ENCODE data around the gene NUP214. TPM values are rescaled to one million over a fixed set of nuclear protein-coding genes. Genes with fewer than 3 reads are reported as not detected.
"Not testable (repeated sequence)": the region's sequence is repeated elsewhere in the genome, so short reads cannot be mapped to it uniquely, and the experiment has no call there.

Gene NUP214
- polyA plus RNA-seq, 4 donors: 44.5 to 61.3 (median 50.6) TPM

DNA sequence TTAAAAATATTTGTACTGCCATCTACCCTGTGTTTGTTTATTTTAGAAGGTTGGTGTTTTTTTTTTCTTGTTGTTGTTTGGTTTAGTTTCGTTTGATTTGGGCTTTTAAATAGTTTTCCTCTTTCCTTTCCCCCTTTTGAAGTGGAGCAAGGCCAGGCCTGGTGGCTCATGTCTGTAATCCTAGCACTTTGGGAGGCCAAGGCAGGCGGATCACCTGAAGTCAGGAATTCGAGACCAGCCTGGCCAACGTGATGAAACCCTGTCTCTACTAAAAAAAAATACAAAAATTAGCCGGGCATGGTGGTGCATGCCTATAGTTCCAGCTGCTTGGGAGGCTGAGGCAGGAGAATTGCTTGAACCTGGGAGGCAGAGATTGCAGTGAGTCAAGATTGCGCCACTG, 65.6 kb downstream of the NUP214 start:
- DNase-seq (ENCODE audit: low read depth in 4 of 4, low spot score in 3 of 4): not testable (repeated sequence)

DNA sequence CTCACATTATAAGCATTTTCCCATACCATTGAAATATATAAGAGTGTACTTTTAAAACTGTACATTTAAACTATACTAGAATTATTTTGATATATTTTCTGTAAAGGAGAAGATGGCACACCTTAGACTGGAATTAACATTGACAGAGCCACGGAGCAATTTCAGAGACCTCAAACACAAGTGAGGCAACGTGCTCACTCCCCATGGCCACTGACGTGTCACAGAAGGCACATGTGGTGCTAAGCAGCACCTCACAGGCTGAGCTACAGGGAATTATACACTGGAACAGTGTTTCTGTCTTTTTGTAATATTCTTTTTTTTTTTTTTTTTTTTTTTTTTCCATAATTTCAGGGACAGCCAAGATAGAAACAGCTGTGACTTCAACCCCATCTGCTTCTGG, 66.5 kb downstream of the NUP214 start:
- no peak for DNase-seq (ENCODE audit: low read depth in 4 of 4, low spot score in 3 of 4)

DNA sequence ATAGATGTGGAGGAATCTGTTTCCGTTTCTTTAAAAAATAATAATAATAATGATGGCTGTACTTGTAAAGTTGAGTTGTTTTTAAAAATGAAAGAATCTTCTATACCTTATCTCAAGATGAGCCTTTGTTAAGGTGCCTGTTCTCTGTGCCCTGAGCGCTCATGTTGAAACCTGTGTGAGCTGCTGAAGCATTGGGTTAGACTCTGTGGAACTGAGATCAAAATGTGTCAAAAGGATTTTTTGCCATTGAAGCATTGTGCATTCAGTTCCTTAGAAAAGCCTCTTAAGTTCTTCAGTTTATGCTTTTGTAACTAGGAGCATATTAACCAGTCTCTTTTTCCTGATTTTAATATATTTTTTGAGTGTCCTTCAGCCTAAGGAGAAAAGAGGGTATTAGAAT, 67.7 kb downstream of the NUP214 start:
- no peak for DNase-seq (ENCODE audit: low read depth in 4 of 4, low spot score in 3 of 4)

DNA sequence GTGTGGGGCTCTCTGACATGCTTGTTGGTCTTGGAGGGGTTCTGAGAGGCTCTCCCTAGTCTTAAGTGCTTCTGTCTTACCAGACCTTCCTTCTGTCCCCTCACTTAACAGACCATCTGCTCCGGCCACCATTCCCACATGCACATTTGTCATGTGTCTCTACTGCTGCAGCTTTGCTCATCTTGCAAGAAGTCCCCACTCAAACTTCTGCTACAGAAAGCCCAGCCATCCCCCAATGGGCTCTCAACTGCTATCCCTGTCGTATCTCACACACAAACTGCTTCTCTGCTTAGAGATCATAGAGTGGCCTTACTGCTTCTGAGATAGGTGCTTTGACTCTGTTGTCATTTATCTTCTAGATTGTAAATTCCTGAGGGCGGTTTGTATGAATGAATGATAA, 69.4 kb downstream of the NUP214 start:
- no peak for DNase-seq (ENCODE audit: low read depth in 4 of 4, low spot score in 3 of 4)

DNA sequence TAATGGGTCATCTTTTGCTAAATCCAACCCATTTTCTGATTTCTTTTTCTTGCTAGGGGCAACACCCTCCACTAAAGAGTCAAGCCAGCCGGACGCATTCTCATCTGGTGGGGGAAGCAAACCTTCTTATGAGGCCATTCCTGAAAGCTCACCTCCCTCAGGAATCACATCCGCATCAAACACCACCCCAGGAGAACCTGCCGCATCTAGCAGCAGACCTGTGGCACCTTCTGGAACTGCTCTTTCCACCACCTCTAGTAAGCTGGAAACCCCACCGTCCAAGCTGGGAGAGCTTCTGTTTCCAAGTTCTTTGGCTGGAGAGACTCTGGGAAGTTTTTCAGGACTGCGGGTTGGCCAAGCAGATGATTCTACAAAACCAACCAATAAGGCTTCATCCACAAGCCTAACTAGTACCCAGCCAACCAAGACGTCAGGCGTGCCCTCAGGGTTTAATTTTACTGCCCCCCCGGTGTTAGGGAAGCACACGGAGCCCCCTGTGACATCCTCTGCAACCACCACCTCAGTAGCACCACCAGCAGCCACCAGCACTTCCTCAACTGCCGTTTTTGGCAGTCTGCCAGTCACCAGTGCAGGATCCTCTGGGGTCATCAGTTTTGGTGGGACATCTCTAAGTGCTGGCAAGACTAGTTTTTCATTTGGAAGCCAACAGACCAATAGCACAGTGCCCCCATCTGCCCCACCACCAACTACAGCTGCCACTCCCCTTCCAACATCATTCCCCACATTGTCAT, 72.0 kb downstream of the NUP214 start:
- no peak for DNase-seq (ENCODE audit: low read depth in 4 of 4, low spot score in 3 of 4)

DNA sequence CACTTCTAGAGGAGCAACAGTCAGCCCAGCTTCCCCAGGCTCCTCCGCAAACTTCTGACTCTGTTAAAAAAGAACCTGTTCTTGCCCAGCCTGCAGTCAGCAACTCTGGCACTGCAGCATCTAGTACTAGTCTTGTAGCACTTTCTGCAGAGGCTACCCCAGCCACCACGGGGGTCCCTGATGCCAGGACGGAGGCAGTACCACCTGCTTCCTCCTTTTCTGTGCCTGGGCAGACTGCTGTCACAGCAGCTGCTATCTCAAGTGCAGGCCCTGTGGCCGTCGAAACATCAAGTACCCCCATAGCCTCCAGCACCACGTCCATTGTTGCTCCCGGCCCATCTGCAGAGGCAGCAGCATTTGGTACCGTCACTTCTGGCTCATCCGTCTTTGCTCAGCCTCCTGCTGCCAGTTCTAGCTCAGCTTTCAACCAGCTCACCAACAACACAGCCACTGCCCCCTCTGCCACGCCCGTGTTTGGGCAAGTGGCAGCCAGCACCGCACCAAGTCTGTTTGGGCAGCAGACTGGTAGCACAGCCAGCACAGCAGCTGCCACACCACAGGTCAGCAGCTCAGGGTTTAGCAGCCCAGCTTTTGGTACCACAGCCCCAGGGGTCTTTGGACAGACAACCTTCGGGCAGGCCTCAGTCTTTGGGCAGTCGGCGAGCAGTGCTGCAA, 72.8 kb downstream of the NUP214 start:
- DNase-seq (ENCODE audit: low read depth in 4 of 4, low spot score in 3 of 4): no peak

DNA sequence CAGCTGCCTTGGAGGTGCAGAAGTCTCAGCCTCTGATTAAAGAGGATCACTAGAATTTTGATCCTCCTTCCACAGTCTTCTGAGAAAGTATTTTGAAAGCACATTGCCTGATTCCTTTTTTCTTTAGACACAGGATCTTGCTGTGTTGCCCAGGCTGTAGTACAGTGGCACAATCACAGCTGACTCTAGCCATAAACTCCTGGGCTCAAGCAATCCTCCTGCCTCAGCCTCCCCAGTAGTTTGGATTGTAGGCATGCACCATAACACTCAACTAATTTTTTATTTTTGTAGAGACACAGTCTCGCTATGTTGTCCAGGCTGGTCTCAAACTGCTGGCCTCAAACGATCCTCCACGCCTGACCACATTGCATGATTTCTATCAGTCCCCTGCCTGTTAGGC, 76.5 kb downstream of the NUP214 start:
- no peak for DNase-seq (ENCODE audit: low read depth in 4 of 4, low spot score in 3 of 4)

DNA sequence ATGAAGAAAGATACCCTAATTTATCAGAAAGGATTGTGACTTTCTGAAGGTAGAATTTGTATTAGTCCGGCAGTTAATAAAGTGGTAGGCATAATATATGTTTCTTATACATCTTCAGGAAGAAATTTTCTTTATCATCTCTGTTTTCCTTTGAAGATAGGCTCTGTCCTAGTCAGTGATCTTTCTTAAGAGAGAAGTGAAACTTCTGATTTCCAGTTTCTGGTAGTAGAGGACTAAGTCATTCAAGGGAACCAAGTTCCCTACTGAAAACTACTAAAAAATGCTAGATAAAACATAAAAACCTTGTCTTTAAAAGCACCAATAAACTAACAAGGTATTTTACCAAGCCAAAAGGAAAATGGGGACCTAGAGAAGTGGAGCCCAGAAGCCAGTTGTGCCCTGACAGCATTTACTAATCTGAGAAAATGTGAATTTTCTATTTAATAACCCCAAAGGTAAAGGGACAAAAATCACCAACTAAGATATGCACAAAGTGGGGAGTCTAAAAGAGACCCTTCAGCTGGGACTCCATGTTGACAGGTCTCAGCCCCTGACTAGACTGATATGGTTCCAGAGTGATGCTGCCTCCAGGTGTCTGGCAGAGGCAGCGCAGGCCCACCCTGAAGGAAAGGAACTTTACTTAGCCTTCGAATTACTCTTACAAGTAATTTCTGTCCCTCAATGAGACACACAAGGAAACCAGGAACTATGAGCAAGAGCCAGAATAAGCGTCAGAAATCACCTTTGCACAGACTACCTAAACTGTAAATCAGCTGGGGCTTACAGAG, 78.2 kb downstream of the NUP214 start:
- no peak for DNase-seq (ENCODE audit: low read depth in 4 of 4, low spot score in 3 of 4)

DNA sequence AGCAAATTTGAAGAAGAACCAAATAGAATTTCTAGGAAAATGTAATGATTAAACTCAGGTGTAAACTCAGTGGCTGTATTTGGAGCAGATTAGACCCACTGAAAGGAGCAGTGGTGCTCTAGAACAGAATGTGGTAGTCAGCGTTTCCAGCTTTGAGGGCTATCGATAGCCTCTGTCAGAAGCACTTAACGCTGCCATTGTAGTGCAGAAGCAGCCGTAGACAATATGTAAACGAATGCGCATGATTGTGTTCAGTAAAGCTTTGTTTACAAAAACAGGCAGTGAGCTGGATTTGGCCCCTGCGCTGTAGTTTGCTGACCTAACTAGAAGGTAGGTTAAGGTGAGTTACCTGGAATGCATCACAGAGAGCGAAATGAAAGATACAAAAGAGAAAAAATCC, 78.9 kb downstream of the NUP214 start:
- no peak for DNase-seq (ENCODE audit: low read depth in 4 of 4, low spot score in 3 of 4)

DNA sequence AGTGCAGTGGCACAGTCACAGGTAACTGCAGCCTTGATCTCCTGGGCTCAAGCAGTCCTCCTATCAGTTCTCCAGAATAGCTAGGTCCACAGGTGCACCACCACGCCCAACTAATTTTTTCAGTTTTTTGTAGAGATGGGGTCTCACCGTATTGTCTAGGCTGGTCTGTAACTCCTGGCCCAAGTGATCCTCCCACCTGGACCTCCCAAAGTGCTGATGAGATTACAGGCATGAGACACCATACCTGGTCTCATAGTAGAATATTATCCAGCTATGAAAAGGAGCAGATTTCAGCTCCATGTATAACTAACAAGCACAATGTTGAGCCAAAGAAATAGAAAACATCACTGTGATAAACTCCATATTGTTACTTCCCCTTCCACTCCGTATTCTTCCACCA, 81.1 kb downstream of the NUP214 start:
- no peak for DNase-seq (ENCODE audit: low read depth in 4 of 4, low spot score in 3 of 4)

DNA sequence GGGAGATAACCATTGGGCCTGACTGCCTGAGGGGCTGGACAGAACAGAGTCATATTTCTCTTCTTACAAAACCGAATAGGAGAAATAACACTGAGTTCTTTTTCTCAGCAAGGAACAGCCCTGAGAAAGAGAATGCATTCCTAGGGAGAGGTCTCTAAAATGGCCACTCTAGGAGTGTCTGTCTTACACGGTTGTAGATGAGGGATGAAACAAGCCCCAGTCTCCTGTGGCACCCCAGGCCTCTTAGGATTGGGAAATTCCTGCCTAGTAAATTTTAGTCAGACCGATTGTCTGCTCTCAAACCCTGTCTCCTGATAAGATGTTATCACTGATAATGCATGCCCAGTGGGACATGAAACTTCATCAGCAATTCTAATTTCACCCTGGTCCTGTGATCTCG, 86.5 kb downstream of the NUP214 start:
- DNase-seq (ENCODE audit: low read depth in 4 of 4, low spot score in 3 of 4): not testable (repeated sequence)

DNA sequence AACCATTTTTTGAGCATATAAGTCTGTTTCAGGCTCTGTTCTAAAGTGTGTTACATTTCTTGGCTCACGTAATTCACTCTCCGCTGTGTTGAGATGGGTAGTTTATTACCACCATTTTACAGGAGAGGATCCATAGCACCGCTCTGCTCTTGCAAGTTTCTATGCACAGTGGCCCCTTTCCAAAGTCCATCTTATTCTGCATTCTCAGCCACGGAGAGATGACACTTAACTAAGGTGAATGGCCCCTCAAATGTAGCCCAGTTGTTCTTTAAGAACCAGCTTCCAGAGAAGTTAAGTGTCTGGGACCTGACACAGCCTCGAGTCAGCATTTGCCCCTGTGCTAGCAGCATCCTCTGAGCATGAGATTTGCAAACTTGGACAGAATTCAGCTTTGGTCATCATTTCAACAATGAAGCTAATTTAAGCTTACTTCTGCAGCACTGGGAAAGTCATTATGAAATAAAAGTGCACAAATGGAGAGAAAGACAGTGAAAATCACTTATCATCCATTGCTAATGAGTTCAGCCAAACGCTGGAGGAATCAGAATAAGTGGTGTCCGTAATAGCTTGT, 89.0 kb downstream of the NUP214 start:
- no peak for DNase-seq (ENCODE audit: low read depth in 4 of 4, low spot score in 3 of 4)

DNA sequence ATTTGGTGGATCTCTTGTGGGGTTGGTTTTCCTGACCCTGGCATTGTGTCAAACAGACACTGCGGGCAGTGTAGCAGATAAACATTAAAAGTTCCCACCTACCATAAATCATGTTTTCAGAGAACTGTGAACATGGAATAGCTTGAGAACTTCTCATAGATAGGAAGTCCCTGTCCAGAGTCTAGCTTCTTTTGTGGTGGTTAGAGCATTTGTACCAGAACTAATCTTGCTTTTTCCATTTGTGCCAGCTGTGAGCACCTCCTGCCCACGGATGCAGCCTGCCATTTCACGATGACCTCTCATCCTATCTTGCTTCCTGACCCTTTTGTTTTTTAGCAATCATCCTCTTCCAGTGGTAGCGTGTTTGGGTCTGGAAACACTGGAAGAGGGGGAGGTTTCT, 89.5 kb downstream of the NUP214 start:
- no peak for DNase-seq (ENCODE audit: low read depth in 4 of 4, low spot score in 3 of 4)

DNA sequence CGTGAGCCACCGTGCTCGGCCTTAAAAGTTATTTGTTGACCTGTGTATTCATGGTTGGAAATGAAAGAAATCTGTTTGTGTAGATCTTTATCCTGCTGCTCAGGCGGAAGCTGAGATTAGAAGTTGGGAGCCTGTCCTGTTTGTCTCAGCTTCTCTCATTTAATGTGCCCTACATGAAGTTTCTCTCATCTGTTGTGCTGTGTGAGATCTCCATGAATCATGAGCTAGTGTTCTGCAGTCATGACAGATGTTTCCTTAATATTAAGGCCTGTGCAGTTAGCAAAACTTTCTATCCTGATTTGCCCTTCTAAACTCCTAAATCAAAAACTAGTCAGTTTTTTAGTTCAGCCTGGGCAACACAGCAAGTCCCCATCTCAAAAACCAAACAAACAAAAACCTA, 91.4 kb downstream of the NUP214 start:
- DNase-seq (ENCODE audit: low read depth in 4 of 4, low spot score in 3 of 4): no peak

DNA sequence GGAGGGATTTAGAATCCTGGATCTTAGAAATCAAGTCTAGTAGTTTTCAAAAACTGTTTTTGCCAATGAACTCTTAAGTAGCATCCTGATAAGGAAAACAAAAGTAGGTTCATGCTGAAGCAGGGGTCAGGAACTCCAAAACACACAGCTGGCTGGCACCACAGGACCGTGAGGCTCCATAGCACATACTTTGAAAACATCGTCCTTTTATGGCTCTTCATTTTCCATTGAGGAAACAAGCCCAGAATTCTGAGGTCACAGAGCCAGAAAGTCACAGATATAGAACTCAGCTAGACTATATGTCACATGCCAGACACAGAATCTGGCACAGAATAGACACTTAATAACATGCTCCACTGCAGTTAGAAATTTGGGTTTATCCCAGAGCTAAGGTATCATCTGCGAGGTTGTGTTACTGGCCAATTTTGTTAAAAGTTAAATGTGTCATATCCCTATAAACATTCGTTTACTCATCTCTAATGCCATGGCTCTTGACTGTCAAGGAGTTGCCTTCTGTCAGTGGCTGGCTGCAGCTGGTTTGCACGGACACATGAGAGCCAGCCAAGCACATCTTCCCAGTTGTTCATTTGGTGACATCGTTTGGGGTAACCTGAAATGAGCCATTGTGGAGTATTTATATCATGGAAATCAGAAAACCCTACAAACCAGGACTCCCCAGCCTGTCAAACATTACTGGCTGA, 92.1 kb downstream of the NUP214 start:
- DNase-seq (ENCODE audit: low read depth in 4 of 4, low spot score in 3 of 4): no peak

DNA sequence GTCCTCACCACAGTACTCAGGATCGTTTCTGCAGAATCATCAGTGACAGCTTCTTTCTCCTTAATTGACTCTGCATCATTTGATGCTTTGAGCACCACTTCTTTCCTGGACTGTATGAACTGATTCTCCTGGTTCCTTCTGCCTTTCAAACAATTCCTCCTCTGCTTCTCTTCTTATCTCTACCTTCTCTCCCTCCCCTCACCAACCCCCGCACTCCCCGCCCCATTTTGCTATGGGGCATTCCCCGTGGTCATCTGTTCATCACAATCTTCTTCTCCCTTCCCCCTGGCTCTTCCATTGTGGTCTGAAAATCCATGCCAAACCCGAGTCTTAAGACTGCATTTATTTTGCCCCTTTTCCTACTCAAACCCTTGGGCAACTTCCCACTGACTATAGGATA, 93.0 kb downstream of the NUP214 start:
- no peak for DNase-seq (ENCODE audit: low read depth in 4 of 4, low spot score in 3 of 4)

DNA sequence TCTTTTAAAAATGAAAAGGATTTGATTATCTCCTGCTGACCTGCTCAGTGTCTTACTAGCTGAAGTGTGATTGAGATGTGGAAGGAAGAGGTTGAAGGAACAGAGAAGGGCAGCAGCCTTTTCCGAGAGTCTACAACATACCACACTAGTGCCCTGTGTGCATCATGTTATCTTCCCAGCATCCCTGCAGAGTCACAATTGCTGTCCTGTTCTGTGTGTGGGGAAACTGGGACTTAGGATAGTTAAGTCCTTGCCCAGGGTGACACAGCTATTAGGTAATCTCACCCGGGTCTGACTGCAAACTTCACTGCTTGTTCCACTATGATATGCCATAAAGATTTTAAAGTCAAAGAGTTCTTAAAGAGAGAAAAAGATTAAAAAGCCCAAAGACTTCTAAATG, 95.1 kb downstream of the NUP214 start:
- DNase-seq (ENCODE audit: low read depth in 4 of 4, low spot score in 3 of 4): no peak

DNA sequence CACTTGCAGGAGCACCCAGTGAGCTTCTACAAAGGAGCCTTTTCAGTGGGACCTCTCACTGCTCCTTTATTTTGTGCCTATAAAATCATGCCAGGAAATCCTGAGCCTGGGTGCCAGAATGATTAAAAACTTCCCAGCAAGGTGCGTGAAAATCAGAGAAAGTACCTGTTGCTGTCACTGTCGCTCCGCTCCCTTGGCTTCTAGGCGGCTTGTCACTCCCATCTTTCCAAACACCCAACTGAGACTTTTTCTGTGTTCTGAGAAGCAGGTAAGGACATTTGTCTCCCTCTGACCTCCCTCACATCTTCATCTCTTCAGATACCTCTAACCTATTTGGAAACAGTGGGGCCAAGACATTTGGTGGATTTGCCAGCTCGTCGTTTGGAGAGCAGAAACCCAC, 97.1 kb downstream of the NUP214 start:
- DNase-seq (ENCODE audit: low read depth in 4 of 4, low spot score in 3 of 4): no peak

DNA sequence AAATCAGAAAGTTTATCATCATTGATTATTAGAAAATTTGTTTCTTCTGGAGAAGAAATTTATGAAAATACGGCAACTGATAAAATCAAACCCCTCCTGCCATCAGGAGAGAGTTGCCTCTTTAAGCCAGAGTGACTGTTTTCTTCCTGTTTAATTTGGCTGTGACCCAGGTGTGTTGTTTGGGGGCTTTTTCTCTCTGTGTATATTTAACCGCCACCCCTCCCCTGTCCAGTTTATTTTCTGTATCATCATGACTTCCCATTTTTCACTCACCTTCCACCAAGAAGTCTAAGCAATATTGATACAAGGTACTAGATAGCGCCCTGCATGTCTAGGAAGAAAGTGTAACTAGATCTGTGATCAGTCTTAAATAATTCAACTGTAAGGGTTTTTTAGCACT, 100.8 kb downstream of the NUP214 start:
- no peak for DNase-seq (ENCODE audit: low read depth in 4 of 4, low spot score in 3 of 4)

DNA sequence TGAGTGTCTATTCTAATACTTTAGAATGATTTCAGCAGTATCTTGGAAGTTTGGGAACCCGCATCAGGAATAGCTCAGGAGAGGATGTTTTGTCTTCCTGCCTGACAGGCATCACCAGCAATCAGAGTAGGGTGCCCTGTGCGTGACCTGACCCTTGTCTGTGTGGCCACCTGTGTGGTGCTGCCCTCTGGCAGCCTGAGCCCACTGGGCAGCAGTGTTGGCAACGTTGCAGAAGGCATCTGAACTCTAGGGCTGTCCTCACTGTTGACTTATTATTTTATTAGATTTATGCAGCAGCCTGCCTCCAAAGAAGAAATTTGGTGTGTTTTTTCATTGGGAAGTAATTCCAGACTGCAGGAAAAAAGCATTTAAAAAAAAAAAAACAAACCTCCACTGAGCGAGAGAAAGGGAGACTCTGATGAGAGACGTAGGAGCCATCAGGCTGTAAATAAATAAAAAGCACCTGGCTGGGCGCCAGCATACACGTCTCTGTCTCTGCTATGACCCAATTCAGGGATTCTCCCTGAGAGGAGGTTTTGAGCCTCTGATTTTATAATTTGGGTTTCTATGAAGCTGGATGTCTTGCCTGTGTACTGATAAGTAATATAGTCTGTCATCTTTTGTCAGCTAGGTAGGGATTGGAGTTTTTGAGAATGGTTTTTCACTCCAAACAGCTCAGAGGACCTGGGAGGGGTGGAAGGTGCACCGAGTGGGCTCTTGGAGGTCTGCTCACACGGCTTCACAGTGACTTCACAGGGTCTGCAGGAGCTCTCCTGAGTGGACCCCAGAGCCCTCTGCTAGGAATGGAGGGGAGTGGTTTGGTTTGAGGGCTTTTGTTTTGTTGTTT, 101.9 kb downstream of the NUP214 start:
- no peak for DNase-seq (ENCODE audit: low read depth in 4 of 4, low spot score in 3 of 4)
